RWPE1 (cell line): ENCODE measurements around the gene PCDHGB3.
A peak's percentile ranks its signal among the peaks of the same experiment; 100 is the strongest.

Experiments
- CTCF ChIA-PET: fragments of 350-600 bp; sonication (Branson Sonifier 250); formaldehyde crosslinking; extraction: SDS; loops from one replicate; lab custom pipeline; 2021; lab: Yijun Ruan, JAX
- POLR2A ChIA-PET: fragments of 400-600 bp; formaldehyde crosslinking; extraction: SDS; loops from one replicate; lab custom pipeline; 2020; ENCODE audit warnings: antibody characterized with exemption; ENCODE audit not compliant: low non-redundant PET; lab: Yijun Ruan, JAX
- DNase-seq: peaks from one replicate; pipeline ENCODE4 v3.0.0; 2012; ENCODE audit warnings: low spot score
- H3K27ac ChIP-seq: fragments of 450-650 bp; 2 replicates; pipeline ENCODE4 v1.5.1; 2017
- CTCF ChIP-seq: fragments of 450-650 bp; conservative IDR thresholded peaks from 2 replicates; pipeline ENCODE4 v1.5.1; 2017; ENCODE audit warnings: low read depth, mild to moderate bottlenecking

PCDHGB3 gene

GRCh38 chr5:141349917-141350619 is 20.0 kb upstream of the PCDHGB3 start, which contains the start of gene PCDHGB1:
PCDHGB1 (plus strand) TSS chr5:141350099; CDS start chr5:141350261, 162 bp downstream.
- peak; percentile 22; the same call in 1 of the 2 replicates for TF ChIP-seq CTCF
- H3K27ac ChIP-seq, result no peak within 1 kb of the TSS
- CTCF ChIA-PET, result interaction anchor here (0.6 to 1.2 kb wide), 9 partner anchors 10 to 311 kb away, joined by 3 to 4 read pairs (median 3); partner anchors contain the start of genes PCDHB10, PCDHB11, PCDHGB2 and PCDHGB3
- DNase-seq, result peak; percentile 35
- POLR2A ChIA-PET, result interaction anchor here (0.7 kb wide), 1 partner anchor 29 kb away, joined by 3 read pairs; the partner anchor contains the start of gene TAF7

- POLR2A ChIA-PET, result no interaction called here
- CTCF ChIA-PET, result no interaction called here
- no peak for TF ChIP-seq CTCF
- DNase-seq, result no peak
- H3K27ac ChIP-seq, result no peak overlapping the region
Observed at GRCh38 chr5:141351591-141351990, 18.5 kb upstream of the PCDHGB3 start.

DNA sequence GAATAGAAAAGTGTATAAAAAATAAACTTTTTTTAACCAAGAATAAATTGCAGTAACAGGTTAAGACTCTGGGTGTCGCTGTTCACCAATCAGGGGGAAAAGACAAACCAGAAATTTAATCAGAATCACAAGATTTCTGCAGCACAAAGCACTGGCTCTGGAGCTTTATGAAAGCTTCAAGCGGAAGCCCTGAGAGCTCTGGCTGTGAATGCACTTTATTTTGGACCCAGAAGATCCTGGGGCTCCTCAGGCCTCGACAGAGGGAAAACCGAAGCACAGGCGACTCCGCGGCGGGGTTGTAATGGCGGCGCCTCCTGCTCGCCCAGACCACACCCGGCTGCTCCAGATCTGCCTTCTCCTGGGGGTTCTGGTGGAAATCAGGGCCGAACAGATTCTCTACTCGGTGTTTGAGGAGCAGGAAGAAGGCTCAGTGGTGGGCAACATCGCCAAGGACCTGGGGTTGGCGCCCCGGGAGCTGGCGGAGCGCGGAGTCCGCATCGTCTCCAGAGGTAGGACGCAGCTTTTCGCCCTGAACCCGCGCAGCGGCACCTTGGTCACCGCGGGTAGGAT is 15.1 kb upstream of the PCDHGB3 start, which contains the start of gene PCDHGA4:
TSS of gene PCDHGA4 (plus strand) at position 122 of the 570 bp plus-strand sequence. CDS start at position 209, 87 bp downstream.
- ChIA-PET POLR2A (no interaction called here), CTCF (interaction anchor here (0.6 to 2.6 kb wide), 4 partner anchors 11 to 735 kb away, joined by 3 to 8 read pairs (median 4); partner anchors contain the start of gene PCDHGA3)
- H3K27ac ChIP-seq, result no peak within 1 kb of the TSS
- no peak for DNase-seq
- peak; percentile 31; the same call in 1 of the 2 replicates for TF ChIP-seq CTCF

DNA sequence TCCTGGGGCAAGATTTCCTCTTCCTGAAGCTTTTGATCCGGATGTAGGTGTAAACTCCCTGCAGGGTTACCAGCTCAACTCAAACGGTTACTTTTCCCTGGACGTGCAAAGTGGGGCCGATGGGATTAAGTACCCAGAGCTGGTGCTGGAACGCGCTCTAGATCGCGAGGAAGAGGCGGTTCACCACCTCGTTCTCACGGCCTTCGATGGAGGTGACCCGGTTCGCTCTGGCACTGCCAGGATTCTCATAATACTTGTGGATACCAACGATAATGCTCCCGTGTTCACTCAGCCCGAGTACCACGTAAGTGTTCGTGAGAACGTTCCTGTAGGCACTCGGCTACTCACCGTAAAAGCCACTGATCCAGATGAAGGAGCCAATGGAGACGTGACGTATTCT is 14.4 kb upstream of the PCDHGB3 start:
- TF ChIP-seq CTCF, result no peak
- DNase-seq, result no peak
- CTCF ChIA-PET, result interaction anchor here (0.8 to 2.6 kb wide), 4 partner anchors 12 to 182 kb away, joined by 3 to 8 read pairs (median 4); partner anchors contain the start of genes PCDHB14 and PCDHGA3
- POLR2A ChIA-PET, result no interaction called here
- no peak overlapping the region for H3K27ac ChIP-seq

DNA sequence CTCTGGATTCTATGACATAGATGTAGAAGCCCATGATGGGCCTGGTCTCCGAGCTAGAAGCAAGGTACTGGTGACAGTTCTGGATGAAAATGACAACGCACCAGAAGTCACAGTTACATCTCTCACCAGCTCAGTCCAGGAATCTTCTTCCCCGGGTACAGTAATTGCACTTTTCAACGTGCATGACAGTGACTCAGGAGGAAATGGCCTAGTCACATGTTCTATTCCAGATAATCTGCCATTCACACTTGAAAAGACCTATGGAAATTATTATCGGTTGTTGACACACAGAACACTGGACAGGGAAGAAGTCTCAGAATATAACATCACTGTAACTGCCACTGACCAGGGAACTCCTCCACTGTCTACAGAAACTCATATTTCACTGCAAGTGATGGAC is 13.9 kb upstream of the PCDHGB3 start:
- DNase-seq, result no peak
- CTCF ChIA-PET, result interaction anchor here (1.0 to 2.6 kb wide), 2 partner anchors 12 to 133 kb away, joined by 3 to 8 read pairs; partner anchors contain the start of genes PCDHB14 and PCDHGA3
- H3K27ac ChIP-seq, result no peak overlapping the region
- no peak for TF ChIP-seq CTCF
- POLR2A ChIA-PET, result no interaction called here

GRCh38 chr5:141356950-141357349 is 13.1 kb upstream of the PCDHGB3 start:
- DNase-seq, result no peak
- CTCF ChIA-PET, result no interaction called here
- no peak overlapping the region for H3K27ac ChIP-seq
- no peak for TF ChIP-seq CTCF
- POLR2A ChIA-PET, result no interaction called here
